GM19043 (cell line): ENCODE results near the gene DHRS1.
"Not testable (repeated sequence)": the region's sequence is repeated elsewhere in the genome, so short reads cannot be mapped to it uniquely, and the experiment has no call there.

Experiments
- ATAC-seq: cut with Tn5 transposase; IDR thresholded peaks from one replicate; pipeline ENCODE4 v1.9.1; 2021; ENCODE audit warnings: low read depth; ENCODE audit not compliant: unreplicated experiment

The DHRS1 gene

DNA sequence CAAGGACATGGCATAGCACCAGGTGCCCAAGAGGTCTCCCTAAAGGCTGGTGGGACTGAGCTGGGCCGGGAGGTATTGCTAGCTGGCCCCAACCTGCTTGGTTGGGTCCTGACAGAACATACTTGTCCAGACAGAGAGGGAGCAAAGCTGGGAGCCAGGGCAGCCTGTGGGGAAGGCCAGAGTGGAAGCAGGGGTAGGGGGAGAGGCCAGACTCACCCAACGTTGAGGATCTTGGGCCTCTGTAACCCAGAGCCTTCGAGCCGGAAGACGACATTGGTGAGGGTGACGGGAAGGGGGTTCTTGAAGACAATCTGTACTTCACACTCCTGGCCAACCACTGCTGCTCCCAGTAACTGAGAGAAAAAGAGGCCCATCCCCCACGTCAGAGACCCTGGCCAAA is 45.6 kb downstream of the DHRS1 start:
- no peak for ATAC-seq

DNA sequence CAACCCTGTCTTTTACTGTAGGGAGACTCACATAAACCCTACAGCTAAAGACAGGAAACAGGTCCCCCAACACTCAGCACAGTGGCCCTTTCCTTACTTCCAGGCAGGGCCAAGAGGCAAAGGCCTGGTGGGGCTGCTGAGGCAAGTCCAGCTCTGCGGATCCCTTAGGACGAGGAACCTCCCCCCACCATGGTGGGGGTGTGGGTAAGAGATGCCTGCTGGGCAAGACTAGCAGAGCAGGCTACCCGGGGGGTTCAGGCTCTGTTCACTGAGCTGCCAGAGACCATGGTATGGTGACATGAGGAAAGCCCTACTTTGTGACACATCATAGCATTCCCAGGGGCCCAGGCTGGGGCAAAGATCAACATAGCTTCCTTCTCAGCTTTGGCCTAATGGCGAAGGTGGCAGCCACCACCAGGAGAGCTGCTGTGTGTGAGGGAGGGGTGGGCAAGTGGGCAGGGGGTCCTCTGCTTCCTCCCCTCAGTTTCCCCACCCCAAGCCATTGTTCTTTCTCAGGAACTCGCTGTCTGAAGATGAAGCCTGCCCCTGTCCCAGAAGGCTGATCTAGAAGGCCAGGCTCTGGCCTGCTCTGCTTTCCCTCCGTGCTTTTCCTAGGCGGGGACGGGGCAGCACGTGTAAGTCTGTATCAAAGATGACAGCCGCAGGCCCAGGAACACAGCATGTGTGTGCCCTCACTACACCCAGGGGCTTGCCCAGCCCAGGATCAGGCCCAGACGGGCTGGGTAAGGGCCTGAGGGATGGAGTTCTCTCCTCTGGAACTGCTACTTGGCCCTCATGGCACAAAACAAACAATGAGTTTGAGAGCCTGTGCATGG is 47.1 kb downstream of the DHRS1 start:
- no peak for ATAC-seq

DNA sequence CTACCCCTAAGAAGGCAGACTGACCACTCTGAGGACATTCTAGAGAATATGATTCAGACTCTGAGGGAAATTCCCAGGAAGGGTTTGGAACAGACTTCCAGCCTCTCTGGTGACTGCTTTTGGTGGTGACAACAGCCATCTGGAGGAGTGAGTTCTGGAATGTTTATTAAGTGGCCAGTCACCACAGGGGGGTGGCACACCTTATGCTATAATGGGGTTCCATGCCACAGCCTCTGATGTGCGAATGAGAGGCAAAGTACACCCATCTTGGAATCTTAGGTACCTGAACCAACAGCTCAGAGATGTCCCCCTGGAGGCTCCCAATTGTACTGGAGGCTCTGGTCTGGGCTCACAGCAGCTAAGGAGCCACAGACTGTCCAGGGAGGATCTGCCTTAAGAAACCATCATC is 47.7 kb downstream of the DHRS1 start:
- ATAC-seq, result no peak

DNA sequence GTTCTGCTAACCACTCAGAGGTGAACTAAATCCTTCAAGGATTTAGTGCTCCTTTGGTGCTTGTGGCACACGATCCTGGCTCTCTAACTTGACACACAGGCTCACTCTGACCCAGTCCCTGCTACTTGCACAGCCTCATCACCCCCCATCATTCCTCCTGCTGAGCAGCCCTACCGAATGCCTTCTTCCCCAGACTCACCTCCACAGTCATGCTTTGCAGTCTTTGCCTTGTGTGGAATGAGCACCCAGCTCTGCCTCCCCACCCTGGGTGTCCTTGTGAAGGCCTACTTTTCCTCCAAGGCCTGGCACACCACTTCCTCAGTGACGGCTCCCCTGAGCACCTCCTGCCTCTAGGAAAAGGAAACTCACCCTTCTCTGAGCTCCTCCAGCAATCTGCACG is 49.2 kb downstream of the DHRS1 start:
- ATAC-seq, result no peak

DNA sequence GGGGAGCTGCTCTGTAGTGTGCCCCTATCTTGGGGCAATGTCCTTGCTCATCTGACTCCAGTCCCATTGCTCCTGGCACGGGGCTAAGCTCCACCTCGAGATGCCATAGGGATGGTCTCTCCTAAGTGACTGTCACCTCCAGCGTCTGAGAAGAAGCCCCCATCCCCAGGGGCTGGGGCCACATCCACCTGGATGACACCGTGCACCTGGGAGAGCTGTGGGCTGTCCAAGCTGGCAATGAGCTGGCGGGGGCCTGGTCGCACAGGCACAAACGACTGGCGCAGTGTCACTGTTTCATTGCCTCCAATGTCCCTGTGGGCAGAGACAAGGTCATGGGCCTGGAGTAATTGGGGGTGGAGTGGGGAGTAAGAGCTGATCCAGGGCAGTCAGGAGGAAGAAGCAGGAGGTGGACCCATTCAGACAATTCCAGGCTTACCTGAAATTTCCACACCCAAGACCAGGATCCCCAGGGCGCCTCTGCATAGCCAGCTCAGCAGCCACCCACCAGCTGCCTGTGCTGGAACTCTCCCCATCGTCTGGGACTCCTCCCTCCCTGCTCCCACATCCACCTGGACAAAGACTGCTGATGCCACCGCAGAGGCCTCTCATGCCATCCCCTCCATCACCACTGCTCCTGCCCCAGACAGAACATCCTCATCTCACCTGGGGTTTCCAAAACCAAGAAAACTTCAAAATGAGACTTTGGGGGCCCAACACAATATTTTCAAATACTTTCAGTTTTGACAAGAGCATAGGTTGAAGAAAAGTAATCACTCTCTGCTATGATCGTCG is 50.2 kb downstream of the DHRS1 start:
- no peak for ATAC-seq

DNA sequence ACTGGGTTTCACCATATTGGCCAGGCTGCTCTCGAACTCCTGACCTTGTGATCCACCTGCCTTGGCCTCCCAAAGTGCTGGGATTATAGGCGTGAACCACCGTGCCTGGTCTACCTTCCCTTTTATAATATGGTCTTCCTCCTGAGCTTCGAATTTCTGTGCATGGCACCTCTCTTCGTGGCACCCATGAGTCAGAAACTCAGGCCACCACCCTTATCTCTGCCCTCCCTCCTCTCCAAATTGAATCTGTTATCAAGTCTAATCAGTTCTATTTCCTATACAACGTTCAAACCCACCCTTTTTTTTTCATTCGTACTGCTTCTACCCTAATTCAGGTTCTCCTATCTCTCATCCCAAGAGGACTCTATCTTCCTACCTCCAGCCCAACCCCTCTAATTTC is 52.2 kb downstream of the DHRS1 start:
- ATAC-seq, result no peak

DNA sequence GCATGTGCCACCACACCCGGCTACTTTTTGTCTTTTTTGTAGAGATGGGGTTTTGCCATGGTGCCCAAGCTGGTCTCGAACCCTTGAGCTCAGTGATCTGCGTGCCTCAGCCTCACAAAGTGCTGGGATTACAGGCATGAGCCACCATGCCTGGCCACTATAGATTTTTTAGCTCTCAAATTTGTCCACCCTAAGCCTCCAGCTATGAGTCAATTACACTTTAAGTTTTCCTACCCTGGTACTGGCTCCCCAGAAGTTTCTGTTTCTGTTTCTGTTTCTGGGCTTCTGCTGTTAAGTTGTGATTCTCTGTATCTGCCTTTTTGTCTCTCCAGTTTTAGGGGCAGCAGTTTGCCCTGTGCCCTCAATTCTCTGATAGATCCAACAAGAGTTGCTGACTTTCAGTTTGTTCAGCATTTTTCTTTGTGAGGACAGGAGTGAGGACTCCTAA is 52.8 kb downstream of the DHRS1 start:
- ATAC-seq, result no peak

DNA sequence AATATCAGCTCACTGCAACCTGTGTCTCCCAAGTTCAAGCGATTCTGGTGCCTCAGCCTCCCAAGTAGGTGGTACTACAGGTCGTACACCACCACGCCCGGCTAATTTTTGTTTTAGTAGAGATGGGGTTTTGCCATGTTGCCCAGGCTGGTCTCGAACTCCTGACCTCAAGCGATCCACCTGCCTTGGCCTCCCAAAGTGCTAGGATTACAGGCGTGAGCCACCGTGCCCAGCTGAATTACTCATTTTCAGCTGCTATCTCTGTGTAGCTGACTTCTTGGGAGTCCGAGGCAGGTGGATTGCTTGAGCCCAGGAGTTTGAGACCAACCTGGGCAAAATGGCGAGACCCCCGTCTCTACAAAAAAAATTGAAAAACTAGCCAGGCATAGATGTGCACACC is 54.2 kb downstream of the DHRS1 start:
- not testable (repeated sequence) for ATAC-seq

DNA sequence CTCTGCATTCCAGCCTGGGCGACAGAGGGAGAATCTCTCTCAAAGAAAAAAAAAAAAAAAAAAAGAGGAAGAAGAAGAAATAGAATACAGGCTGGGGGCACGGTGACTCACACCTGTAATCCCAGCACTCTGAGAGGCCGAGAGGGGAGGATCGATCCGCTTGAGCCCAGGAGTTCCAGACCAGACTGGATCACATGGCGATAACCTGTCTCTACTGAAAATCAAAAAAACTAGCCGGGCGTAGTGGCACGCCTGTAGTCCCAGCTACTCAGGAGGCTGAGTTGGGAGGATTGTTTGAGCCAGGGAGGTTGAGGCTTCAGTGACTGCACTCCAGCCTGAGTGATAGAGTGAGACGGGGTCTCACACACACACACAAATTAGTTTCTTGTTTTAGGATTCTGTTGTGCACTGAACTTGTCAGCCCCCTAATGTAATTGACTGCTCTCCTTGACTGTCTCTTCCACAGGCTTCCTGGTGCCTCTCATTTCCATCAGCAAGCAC is 56.2 kb downstream of the DHRS1 start:
- no peak for ATAC-seq

DNA sequence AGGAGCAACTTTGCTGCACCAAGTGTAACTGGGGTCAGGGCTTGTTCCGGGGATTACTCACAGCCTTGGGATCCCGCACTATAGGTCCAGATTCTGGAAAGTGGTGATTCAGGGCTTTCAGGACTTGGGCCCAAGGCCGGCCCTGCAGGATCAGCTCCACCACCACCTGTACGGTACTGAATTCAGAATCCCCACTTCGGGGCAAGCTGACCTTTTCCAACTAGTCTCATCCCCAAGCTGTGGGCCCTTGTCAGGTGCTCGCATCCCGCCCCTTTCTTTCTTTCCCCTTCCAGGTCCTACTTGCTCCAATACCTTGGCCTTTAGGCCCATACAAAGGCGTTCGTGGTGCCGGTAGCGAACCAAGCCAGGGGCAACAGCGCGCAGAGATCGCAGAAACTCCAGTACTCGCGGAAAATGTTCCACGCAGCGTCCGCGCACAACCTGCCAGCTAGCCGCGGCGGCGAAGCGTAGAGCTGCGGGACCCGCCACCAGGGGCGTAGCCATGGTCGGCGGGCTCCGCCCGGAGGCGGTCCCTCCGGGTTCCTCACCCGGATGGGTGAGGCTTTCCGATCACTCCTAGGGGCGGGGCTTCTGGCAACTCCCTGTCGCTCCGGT is 57.6 kb downstream of the DHRS1 start:
- ATAC-seq, result peak; percentile 69
